Hematopoietic multipotent progenitor cell (in vitro differentiated cells): Measurements from ENCODE around the gene MFNG. TPM values are rescaled to one million over a fixed set of nuclear protein-coding genes. Genes with fewer than 3 reads are reported as not detected.
"Not testable (repeated sequence)": the region's sequence is repeated elsewhere in the genome, so short reads cannot be mapped to it uniquely, and the experiment has no call there.

Experiments used
- DNase-seq, 3 donors: peaks; one replicate each; pipeline ENCODE4 v3.0.0-alpha.2; 2011 to 2015; ENCODE audit warnings: low read depth in 2 of 3, low spot score in 2 of 3
- total RNA-seq: library from RNA; depleted of rRNA; stranded (reverse); fragments of >200 nt; gene quantifications from one replicate; pipeline ENCODE4 v1.2.3, GENCODE V29; 2012

The MFNG gene
- total RNA-seq, 1 donor, result 176 TPM

- no peak for DNase-seq
Measured at GRCh38 chr22:37476389-37477329, 9.5 kb downstream of the MFNG start.

- no peak for DNase-seq
Measured at GRCh38 chr22:37474447-37475090, 11.6 kb downstream of the MFNG start.

GRCh38 chr22:37473437-37473946 is 12.7 kb downstream of the MFNG start:
- no peak for DNase-seq

GRCh38 chr22:37472418-37473006 is 13.7 kb downstream of the MFNG start:
- DNase-seq, result peak in 1 of 3 donors; percentile 25

GRCh38 chr22:37471727-37472417 is 14.3 kb downstream of the MFNG start:
- DNase-seq, result no peak

- no peak for DNase-seq
Measured at GRCh38 chr22:37470087-37470445, 16.1 kb downstream of the MFNG start.

GRCh38 chr22:37469416-37470086 is 16.6 kb downstream of the MFNG start:
- no peak for DNase-seq

GRCh38 chr22:37468201-37468695 is 17.9 kb downstream of the MFNG start:
- not testable (repeated sequence) for DNase-seq

- no peak for DNase-seq
Measured at GRCh38 chr22:37467391-37467955, 18.7 kb downstream of the MFNG start.

GRCh38 chr22:37464181-37464580 is 22.0 kb downstream of the MFNG start:
- DNase-seq, result peak in 2 of 3 donors; percentile 24 to 55

- peak in 1 of 3 donors; percentile 54 for DNase-seq
Measured at GRCh38 chr22:37462983-37463382, 23.2 kb downstream of the MFNG start.

GRCh38 chr22:37462436-37462835 is 23.7 kb downstream of the MFNG start:
- no peak for DNase-seq

GRCh38 chr22:37461961-37462360 is 24.2 kb downstream of the MFNG start:
- DNase-seq, result no peak

- DNase-seq, result no peak
Measured at GRCh38 chr22:37460684-37461083, 25.5 kb downstream of the MFNG start.

GRCh38 chr22:37459206-37459605 is 27.0 kb downstream of the MFNG start:
- no peak for DNase-seq

- DNase-seq, result peak; percentile 63 to 80 (median 68)
Measured at GRCh38 chr22:37457093-37457893, 28.9 kb downstream of the MFNG start.

GRCh38 chr22:37456346-37456745 is 29.8 kb downstream of the MFNG start:
- DNase-seq, result no peak

- DNase-seq, result no peak
Measured at GRCh38 chr22:37455896-37456295, 30.3 kb downstream of the MFNG start.
